Kidney capillary endothelial cell (primary cell): ENCODE data around the gene CIZ1.
"Not testable (repeated sequence)": the region's sequence is repeated elsewhere in the genome, so short reads cannot be mapped to it uniquely, and the experiment has no call there.

Experiments
- DNase-seq: peaks from one replicate; pipeline ENCODE4 v3.0.0-alpha.2; 2018; ENCODE audit warnings: low spot score

The CIZ1 gene, protein sequence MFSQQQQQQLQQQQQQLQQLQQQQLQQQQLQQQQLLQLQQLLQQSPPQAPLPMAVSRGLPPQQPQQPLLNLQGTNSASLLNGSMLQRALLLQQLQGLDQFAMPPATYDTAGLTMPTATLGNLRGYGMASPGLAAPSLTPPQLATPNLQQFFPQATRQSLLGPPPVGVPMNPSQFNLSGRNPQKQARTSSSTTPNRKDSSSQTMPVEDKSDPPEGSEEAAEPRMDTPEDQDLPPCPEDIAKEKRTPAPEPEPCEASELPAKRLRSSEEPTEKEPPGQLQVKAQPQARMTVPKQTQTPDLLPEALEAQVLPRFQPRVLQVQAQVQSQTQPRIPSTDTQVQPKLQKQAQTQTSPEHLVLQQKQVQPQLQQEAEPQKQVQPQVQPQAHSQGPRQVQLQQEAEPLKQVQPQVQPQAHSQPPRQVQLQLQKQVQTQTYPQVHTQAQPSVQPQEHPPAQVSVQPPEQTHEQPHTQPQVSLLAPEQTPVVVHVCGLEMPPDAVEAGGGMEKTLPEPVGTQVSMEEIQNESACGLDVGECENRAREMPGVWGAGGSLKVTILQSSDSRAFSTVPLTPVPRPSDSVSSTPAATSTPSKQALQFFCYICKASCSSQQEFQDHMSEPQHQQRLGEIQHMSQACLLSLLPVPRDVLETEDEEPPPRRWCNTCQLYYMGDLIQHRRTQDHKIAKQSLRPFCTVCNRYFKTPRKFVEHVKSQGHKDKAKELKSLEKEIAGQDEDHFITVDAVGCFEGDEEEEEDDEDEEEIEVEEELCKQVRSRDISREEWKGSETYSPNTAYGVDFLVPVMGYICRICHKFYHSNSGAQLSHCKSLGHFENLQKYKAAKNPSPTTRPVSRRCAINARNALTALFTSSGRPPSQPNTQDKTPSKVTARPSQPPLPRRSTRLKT

DNA sequence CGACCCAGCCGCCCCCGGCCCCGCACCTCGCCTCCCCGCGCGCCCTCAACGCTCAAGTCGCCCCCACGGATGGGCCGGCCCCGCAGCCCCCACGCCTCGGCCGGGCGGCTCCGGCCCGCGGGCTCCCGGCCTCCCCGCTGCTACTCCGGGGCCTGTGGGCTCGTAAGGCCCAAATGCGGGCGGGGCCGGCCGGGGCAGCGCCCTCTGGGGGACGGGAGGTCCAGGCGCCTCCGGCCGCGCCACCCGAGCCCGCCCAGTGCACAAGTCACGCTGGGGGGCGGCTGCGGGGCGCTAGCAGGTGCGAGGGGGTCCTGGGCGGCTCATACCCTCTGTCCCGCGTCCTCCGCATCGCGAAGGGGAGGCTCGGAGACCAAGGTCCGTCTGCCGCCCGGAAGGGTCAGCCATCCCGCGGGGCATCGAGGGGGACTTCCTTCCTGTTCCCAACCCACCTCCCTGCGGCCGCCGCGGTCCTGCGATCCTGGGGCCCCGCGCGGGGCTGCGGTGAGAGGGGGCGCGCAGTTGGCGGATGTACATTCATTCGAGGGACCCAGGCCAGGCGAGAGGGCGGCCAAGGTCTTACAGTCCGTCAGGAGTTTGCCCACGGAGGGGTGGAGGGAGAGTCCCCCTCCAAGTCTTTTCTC is at the start of gene CIZ1:
Gene CIZ1, minus strand, starts transcription at position 167 of the 641 bp plus-strand sequence. CDS start 715 bp downstream, outside the sequence.
- DNase-seq: peak; percentile 67

DNA sequence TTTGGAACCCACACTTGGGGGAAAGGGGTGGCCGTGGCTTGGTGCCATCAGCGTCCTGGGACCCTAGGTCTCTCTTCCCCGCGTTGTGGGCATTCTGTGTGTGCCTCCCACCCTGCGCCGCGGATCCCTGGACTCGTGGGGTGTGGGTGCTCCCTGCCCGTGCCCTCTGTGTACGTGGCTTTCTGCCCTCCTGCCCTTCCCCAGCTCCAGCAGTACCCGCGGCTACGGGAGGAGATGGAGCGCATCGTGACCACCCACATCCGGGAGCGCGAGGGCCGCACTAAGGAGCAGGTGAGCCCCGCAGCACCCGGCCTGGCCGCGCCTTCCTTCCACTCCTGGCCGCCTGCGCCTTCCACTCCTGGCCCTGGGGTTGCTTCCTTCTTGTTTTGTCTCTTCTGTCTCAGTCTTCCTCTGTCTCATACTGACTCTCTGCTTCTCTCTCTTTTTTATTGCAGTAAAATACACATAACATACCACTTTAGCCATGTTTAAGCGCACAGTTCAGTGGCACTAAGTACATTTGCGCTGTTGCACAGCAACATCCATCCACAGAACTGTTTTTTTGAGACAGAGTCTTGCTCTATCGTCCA is 42.5 kb upstream of the CIZ1 start:
- DNase-seq: no peak

DNA sequence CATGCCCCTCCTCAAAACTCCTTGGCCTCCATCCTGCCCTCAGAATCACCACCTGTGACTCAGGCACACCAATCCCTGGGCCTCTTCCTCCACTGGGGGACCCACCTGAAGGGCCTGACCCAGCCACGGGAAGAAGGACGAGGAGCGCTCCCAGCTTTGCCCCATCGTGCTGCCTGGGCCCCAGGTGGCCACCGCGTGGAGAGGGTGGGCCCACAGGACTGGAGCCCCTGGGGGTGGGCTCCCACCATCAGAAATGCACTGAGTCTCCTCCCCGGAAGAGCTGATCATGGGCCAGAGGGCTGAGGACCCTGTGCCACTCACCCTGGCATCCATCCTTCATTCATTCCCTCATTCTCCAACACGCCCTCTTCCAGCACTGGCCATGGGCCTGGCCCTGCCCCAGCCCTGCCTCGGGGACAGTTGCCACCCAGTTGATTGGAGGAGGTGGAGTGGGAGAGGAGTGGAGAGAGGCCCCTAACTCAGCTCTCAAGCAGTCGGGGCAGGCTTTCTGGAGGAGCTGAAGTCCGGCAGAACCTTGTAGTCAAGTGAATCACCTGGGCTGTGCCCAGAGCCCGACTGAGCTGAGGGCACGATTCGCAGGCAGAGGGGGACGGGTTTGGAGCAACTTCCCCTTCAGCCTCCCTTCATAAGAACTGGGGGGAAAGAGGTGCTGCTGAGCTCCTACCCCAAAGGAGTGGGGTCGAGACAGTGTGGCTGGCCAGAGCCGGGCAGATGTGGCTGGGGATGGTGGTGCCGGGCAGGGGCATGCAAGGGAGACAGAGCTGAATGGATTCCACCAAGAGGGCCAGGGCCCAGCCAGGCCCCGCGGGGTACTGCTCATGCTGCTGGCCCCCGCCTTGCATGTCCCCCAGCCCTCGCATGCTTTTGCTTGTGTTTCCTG is 41.4 kb upstream of the CIZ1 start:
- no peak for DNase-seq

DNA sequence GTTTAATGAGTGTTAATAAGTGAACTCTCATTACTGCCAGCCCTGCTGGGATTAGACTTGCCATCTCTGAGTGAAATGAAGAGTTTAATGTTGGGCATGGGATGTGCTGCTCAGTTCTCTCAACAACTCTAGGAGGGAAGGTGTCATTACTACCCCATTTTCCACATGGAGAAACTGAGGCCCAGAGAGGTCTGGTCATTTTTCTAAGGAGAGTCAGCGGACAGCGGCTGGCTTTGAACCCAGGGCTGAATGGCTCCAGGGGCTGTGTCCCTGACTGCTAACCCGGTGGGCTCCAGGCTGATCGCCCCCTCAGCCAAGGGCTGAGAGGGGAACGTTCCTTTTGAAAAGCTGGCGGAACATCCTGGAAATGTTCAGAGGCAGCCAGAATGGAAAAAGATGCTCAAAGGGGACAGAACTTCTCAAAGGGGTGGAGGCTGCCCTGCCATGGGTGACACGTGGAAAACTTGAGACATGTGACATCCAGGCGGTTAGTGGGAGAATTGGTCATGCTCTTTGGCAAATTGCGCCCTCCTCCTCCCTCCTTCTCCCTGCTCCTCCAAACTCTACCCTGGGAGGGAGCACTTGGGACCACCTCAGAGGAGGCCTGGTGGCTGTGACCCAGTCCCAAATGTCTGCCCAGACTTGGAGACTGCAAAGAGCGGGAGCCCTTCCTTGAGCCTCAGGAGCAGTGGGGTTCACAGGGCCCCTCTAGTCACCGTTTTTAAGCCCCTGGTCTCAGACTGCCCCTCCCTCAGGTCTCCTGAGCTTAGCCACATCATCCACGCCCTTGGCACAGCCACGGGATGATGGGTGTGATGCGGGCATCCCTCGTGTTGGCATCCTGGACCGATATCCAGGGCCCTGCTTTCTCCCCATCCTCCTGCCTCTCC is 40.5 kb upstream of the CIZ1 start:
- no peak for DNase-seq

DNA sequence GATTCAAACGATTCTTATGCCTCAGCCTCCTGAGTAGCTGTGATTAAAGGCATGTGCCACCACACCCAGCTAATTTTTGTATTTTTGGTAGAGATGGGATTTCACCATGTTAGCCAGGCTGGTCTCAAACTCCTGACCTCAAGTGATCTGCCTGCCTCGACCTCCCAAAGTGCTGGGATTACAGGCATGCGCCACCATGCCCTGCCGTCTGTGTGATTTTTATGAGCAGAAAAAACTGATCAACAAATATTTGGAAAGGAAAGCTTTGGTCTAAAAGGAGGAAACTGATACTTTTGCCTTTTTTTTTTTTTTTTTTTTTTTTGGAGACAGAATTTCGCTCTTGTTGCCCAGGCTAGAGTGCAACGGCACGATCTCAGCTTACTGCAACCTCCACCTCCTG is 39.5 kb upstream of the CIZ1 start:
- DNase-seq: not testable (repeated sequence)

DNA sequence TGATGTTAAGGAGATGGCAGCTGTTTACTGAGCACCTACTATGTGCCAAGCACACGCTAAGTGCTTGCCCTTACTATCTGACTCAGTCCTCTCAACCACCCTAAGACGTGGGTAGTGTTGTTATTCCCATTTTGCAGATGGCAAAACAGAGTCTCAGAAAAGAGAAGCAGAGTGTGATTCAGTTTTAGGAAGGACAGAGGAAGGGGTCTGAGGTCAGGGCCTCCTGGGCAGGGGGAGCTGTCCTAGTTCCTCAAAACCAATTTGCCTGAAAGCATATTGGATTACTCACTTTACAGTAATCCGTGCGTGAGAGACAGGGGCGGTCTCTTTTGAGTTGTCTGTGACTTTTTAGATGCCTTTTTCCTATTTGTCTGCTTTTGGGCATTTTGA is 35.0 kb upstream of the CIZ1 start:
- no peak for DNase-seq

DNA sequence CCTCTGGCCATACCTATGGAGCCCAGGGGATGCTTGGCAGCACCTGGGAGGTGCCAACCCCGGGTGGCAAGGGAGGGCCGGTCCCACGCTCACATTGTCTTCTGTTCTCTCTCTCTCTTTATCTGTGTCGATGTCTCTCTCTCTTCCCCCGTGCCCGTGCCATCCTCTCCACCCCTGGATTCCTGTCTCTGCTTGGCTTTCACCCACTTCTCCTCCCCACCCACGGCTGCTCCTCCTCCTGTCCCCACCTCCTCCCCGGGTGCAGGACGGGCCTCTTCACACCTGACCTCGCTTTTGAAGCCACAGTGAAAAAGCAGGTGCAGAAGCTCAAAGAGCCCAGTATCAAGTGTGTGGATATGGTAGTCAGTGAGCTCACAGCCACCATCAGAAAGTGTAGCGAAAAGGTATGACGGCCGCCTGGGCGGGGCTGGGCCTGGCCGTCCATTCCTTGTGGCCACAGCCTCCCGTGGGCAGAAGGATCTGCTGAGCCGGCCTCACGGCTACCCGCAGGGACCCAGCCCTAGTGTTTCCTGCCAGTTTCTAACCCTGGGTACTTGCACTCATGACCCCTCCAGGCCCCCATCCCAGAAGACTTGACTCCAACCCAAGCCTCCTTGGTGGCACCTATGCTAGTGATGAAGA is 34.5 kb upstream of the CIZ1 start:
- no peak for DNase-seq

DNA sequence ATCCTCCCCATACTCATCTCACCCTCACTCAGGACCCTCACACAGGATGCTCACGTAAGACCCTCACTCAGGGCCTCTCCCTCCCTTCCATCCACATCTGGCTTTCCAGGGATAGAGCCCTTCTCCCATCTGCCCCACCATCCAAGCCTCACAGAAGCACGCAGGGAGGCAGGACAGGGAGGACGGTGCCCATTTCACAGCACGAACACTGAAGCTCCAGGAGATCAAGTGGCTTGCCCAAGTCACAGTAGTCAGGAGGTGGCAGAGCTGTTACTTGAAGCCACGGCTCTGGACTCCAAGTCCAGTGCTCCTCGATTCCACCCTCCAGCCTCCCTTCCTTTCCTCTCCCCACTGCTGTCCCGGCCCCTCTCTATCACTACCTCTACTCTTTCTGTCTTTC is 33.5 kb upstream of the CIZ1 start:
- no peak for DNase-seq

DNA sequence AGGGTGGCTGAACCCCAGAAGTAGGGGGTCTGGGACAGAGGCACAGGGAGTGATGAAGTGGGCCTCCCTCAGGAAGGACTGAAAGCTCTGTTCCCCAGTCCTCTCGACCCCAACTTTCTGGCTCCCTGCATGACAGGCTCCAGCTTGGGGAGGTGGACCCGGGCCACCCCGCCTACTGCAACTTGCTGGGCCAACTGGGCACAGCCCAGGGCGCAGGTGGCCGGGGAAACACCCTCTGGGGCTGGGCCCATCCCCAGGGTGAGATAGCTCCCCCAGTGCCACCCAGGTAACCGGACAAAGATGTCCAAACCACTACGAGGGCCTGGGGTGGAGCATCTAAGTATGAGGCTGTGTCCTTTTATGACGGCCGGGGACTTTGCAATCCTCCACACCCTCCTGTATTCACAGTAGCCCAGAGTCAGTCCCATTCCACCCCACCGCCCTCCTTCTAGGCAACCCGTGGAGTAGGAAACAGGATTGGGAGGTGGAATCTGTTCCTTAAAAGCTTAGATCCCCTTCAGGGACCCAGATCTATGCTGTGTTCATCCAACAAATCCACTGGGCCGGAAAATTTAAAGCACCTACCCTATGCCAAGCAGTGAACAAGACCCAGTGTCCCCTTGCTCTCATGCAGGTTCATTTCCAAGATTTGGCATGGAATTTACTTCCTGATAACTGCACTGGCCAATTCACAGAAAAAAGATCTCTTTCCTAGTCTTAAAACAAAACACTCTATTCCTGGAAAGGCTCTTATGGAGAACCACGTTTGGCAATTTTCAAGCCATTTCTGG is 31.7 kb upstream of the CIZ1 start:
- DNase-seq: no peak

DNA sequence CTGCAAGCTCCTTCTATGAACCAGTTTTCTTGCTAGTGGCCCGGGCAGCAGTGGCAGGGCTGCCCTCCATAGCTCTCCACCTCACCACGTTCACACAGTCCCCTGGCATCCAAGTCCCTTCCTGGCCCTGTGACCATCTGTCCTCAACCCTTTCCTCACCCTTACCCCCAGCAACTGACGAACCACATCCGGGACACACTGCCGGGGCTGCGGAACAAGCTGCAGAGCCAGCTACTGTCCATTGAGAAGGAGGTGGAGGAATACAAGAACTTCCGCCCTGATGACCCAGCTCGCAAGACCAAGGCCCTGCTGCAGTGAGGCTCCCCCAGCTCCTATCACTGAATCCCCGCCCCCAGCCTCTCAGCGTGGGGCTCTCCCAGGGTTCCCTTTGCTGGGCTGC is 30.7 kb upstream of the CIZ1 start:
- DNase-seq: no peak

DNA sequence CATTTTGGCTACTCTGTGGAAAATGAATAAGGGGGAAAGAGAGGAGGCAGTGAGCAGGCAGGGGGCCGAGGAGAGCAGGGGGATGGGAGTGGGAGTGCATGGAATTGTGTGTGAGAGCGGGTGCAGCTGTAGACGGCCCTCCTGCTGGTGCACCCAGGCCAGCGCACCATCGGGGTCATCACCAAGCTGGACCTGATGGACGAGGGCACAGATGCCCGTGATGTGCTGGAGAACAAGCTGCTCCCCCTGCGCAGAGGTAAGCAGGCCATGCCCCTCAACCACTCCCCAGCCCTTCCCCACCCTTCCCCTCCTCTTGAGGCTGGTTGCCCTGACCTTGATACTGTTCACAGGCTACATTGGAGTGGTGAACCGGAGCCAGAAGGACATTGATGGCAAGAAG is 28.5 kb upstream of the CIZ1 start:
- DNase-seq: no peak

DNA sequence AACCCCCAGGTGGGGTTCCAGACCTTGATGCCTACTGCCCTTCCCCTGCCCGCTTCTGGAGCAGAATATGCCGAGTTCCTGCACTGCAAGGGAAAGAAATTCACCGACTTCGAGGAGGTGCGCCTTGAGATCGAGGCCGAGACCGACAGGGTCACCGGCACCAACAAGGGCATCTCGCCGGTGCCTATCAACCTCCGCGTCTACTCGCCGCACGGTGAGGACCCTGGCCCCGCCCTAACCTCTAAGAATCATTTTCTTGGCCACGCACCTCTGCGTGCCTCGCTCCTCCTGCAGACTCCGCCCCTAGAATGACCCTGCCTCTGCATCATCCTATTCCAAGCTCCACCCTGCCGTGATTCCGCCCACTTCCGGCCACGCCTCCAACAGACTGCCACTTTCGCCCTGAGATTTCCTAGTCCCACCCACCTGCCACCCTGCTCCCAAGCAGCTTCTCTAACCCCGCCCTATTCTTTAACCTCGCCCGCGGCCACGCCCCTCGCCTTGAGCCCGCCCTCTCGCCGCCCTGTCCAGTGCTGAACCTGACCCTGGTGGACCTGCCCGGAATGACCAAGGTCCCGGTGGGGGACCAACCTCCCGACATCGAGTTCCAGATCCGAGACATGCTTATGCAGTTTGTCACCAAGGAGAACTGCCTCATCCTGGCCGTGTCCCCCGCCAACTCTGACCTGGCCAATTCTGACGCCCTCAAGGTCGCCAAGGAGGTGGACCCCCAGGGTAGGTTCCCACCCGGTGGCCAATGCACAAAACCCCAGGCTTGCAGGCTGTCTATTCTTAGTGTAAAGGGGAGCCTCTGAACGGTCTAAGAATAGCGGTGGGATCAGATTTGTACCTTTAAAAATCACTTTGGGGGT is 27.4 kb upstream of the CIZ1 start:
- peak; percentile 91 for DNase-seq

DNA sequence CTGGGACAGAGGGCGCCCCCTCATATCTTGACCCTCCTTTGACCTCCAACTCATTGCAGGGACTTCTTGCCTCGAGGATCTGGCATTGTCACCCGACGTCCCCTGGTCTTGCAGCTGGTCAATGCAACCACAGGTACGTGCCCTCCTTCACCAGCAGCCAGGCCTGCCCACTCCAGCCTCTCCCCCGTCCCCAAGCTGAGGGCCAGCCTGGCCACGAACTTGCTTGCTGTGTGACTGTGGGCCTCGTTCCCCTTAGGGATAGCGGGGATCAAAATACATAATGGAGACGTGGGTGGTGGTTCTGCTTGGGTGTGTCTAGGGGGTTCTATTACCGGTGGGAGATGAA is 26.8 kb upstream of the CIZ1 start:
- DNase-seq: no peak

DNA sequence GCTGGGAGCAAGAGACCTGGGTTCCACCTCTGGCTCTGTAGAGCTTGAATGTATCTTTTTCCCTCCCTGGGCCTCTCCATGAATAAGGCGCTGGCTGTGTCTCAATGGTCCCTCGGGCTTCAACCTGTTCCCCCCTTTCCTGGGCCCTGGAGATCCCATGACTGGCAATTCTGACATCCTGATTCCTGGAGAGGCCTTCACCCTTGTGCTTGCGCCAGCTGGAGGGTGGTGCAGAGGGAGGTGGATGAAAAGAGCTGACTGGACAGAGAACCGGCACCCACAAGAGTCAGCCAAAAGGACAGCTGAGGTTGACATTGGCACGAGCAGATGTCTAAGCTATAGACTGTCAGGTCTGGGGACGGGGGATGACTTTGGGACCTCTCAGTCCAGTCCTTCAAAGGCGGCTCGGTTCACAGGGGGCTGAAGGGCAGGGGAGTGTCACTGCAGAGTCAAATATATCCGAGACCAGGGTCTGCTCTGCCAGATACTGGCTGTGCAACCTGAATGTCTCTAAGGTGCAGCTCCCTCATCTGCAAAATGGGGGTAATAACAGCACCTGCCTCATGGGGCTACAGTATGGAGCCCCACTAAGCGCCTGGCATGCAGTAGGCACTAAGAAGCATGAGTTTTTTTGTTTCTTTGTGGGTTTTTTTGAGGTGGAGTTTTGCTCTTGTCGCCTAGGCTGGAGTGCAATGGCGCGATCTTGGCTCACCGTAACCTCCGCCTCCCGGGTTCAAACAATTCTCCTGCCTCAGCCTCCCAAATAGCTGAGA is 25.6 kb upstream of the CIZ1 start:
- no peak for DNase-seq

DNA sequence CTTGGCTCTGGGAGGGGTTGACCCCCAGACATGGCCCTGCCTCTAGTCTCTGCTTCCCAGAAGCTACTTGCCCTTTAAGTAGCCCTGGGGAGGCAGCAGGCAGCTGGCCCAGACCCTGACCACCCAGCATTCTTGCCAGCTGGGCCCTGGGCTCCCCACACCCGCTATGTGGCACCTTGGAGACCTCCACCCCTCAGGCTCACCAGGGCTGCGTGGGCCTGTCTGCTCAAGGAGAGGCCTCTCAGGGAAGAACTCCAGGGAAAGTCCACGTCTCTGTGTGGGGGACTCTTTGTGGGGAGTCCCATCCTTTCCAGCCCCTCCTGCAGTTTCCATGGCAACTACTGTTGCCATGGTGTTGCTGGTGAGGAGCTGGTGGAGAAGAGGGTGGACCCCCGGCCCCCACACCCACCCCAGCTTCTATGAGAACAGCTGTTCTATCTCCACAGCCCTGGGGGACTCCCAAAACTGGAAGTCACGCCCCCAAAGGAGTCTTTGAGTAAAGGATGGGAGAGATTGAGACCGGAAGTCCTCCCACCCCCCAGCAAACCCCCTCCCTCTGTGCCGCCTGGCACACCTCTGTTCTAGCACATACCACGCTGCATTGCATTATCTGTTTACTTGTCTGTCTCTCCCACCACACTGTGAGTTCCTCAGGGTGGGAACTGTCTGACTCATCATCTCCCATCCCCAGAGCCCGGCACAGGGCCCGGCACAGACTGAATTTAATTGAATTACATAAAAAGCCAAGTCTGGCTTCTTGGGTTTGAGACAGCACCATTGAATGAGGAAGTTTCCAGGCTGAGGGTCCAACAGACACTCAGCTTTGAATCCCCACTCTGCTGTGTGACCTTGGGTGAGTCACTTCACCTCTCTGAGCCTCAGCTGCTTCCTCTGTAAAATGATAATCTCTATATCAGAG is 24.4 kb upstream of the CIZ1 start:
- peak; percentile 38 for DNase-seq
